Measurements from ENCODE around the gene TPSAB1.
"Not testable (repeated sequence)": the region's sequence is repeated elsewhere in the genome, so short reads cannot be mapped to it uniquely, and the experiment has no call there.

TPSAB1 gene

GRCh38 chr16:1271724-1272413 is 31.4 kb downstream of the TPSAB1 start:
- DNase-seq, result not testable (repeated sequence)

GRCh38 chr16:1272453-1273198 is 32.1 kb downstream of the TPSAB1 start:
- no peak for DNase-seq

GRCh38 chr16:1273816-1274215 is 33.3 kb downstream of the TPSAB1 start:
- no peak for DNase-seq

- DNase-seq, result no peak
Measured at GRCh38 chr16:1274767-1275166, 34.3 kb downstream of the TPSAB1 start.

GRCh38 chr16:1275791-1276579 is 35.5 kb downstream of the TPSAB1 start:
- no peak for DNase-seq

GRCh38 chr16:1276580-1276878 is 36.0 kb downstream of the TPSAB1 start:
- no peak for DNase-seq

GRCh38 chr16:1277151-1277598 is 36.7 kb downstream of the TPSAB1 start:
- DNase-seq, result no peak

- DNase-seq, result no peak
Measured at GRCh38 chr16:1277617-1278282, 37.2 kb downstream of the TPSAB1 start.

GRCh38 chr16:1278477-1278876 is 38.0 kb downstream of the TPSAB1 start:
- DNase-seq, result no peak

- no peak for DNase-seq
Measured at GRCh38 chr16:1279081-1279944, 38.8 kb downstream of the TPSAB1 start.

GRCh38 chr16:1279945-1280589 is 39.6 kb downstream of the TPSAB1 start:
- no peak for DNase-seq

- DNase-seq, result no peak
Measured at GRCh38 chr16:1280783-1281182, 40.3 kb downstream of the TPSAB1 start.

GRCh38 chr16:1281517-1281916 is 41.0 kb downstream of the TPSAB1 start:
- no peak for DNase-seq

- DNase-seq, result no peak
Measured at GRCh38 chr16:1282324-1282973, 41.9 kb downstream of the TPSAB1 start.

- no peak for DNase-seq
Measured at GRCh38 chr16:1283296-1283695, 42.8 kb downstream of the TPSAB1 start.

GRCh38 chr16:1283996-1284616 is 43.6 kb downstream of the TPSAB1 start:
- no peak for DNase-seq

GRCh38 chr16:1285669-1286512 is 45.4 kb downstream of the TPSAB1 start:
- DNase-seq, result no peak

- no peak for DNase-seq
Measured at GRCh38 chr16:1286513-1287094, 46.1 kb downstream of the TPSAB1 start.

- no peak for DNase-seq
Measured at GRCh38 chr16:1287982-1288670, 47.6 kb downstream of the TPSAB1 start.
